HepG2 (cell line): ENCODE measurements around the gene ST6GALNAC2. TPM values are rescaled to one million over a fixed set of nuclear protein-coding genes. Genes with fewer than 3 reads are reported as not detected.
A peak's percentile ranks its signal among the peaks of the same experiment; 100 is the strongest.

ENCODE experiments used
- BORCS8-MEF2B ChIP-seq: sonication (generic); formaldehyde crosslinking; IDR thresholded peaks from 2 replicates; pipeline ENCODE4 v1.8.0; 2022; ENCODE audit warnings: mild to moderate bottlenecking, missing genetic modification reagents
- CCAR2 ChIP-seq: fragments of 200-400 bp; formaldehyde crosslinking; optimal IDR thresholded peaks from 2 replicates; pipeline ENCODE3; 2018; ENCODE audit warnings: low read depth, mild to moderate bottlenecking, low read length, moderate library complexity
- CEBPG ChIP-seq: IDR thresholded peaks from 2 replicates; pipeline ENCODE4 v1.6.1; 2016
- EEA1 ChIP-seq: sonication (generic); formaldehyde crosslinking; IDR thresholded peaks from 2 replicates; pipeline ENCODE4 v1.5.1; 2020; ENCODE audit warnings: mild to moderate bottlenecking, missing genetic modification reagents, borderline replicate concordance
- ELK4 ChIP-seq: sonication (generic); formaldehyde crosslinking; IDR thresholded peaks from 2 replicates; pipeline ENCODE4 v1.9.0; 2021; ENCODE audit warnings: missing genetic modification reagents, borderline replicate concordance
- FOXO1 ChIP-seq: sonication (generic); formaldehyde crosslinking; IDR thresholded peaks from 2 replicates; pipeline ENCODE4 v1.4.0; 2020; ENCODE audit warnings: missing genetic modification reagents
- HNF1B ChIP-seq: sonication (generic); formaldehyde crosslinking; IDR thresholded peaks from 2 replicates; pipeline ENCODE4 v1.5.1; 2020; ENCODE audit warnings: mild to moderate bottlenecking, moderate library complexity, missing genetic modification reagents
- HOXA3 ChIP-seq: sonication (generic); formaldehyde crosslinking; IDR thresholded peaks from 2 replicates; pipeline ENCODE4 v1.5.0; 2020; ENCODE audit warnings: missing genetic modification reagents
- KLF11 ChIP-seq: IDR thresholded peaks from 2 replicates; pipeline ENCODE4 v1.6.1; 2016; ENCODE audit warnings: missing compliant biosample characterization
- MTF1 ChIP-seq: sonication (generic); formaldehyde crosslinking; IDR thresholded peaks from 2 replicates; pipeline ENCODE4 v1.5.0; 2020; ENCODE audit warnings: missing genetic modification reagents
- NR2F2 ChIP-seq: IDR thresholded peaks from 2 replicates; pipeline ENCODE4 v1.6.1; 2012; ENCODE audit warnings: low read depth, inconsistent platforms, borderline replicate concordance
- PBX2 ChIP-seq: IDR thresholded peaks from 2 replicates; pipeline ENCODE4 v1.6.1; 2016; ENCODE audit warnings: control low read depth
- SAFB2 ChIP-seq: sonication (generic); formaldehyde crosslinking; IDR thresholded peaks from 2 replicates; pipeline ENCODE4 v1.5.1; 2020; ENCODE audit warnings: missing genetic modification reagents, low read depth, mild to moderate bottlenecking, borderline replicate concordance
- SOX6 ChIP-seq, 2 experiments: fragments of 450-650 bp in 1 of 2; sonication (generic) in 1 of 2; formaldehyde crosslinking in 1 of 2; IDR thresholded peaks; 2 replicates each; pipeline versions ENCODE4 v1.4.0 to v1.6.1; 2017 to 2020; ENCODE audit warnings: antibody characterized with exemption in 1 of 2, mild to moderate bottlenecking in 1 of 2, missing genetic modification reagents in 1 of 2
- SRY ChIP-seq: sonication (generic); formaldehyde crosslinking; IDR thresholded peaks from 2 replicates; pipeline ENCODE4 v1.8.0; 2022; ENCODE audit warnings: mild to moderate bottlenecking, missing genetic modification reagents
- TFE3 ChIP-seq: IDR thresholded peaks from 2 replicates; pipeline ENCODE4 v1.6.1; 2016
- ZFP36 ChIP-seq: fragments of 150-350 bp; IDR thresholded peaks from 2 replicates; pipeline ENCODE4 v1.6.1; 2018; ENCODE audit warnings: borderline replicate concordance, low read length, low read depth; ENCODE audit not compliant: partially characterized antibody
- ZNF24 ChIP-seq: fragments of 450-650 bp; IDR thresholded peaks from 2 replicates; pipeline ENCODE4 v1.6.1; 2017; ENCODE audit warnings: antibody characterized with exemption, mild to moderate bottlenecking
- ZNF446 ChIP-seq: sonication (generic); formaldehyde crosslinking; IDR thresholded peaks from 2 replicates; pipeline ENCODE4 v1.5.0; 2020; ENCODE audit warnings: mild to moderate bottlenecking, missing genetic modification reagents
- ZNF878 ChIP-seq: sonication (generic); formaldehyde crosslinking; IDR thresholded peaks from 2 replicates; pipeline ENCODE4 v1.8.1; 2023; ENCODE audit warnings: mild to moderate bottlenecking, missing genetic modification reagents, moderate library complexity
- ZSCAN12 ChIP-seq: sonication (generic); formaldehyde crosslinking; IDR thresholded peaks from 2 replicates; pipeline ENCODE4 v1.9.0; 2021; ENCODE audit warnings: mild to moderate bottlenecking, missing genetic modification reagents
- polyA plus RNA-seq, 8 experiments: library from polyadenylated mRNA; depleted of rRNA in 3 of 8; stranded (reverse) in 7 of 8; unstranded in 1 of 8; fragments of >200 nt; fragmentation: Illumina TruSeq in 4 of 8; extraction: Trizol in 4 of 8; gene quantifications; 2 replicates each; pipeline versions ENCODE4 v1.2.1 to v1.2.3, GENCODE V29; 2011 to 2016; ENCODE audit warnings: low read depth in 4 of 8, missing spikeins in 1 of 8, mixed read lengths in 1 of 8; ENCODE audit not compliant: insufficient read depth in 1 of 8
- total RNA-seq, 5 experiments: library from RNA; depleted of rRNA; stranded (reverse); fragments of >200 nt; fragmentation: Illumina TruSeq; extraction: Trizol; gene quantifications; 2 replicates each; pipeline ENCODE4 v1.2.3, GENCODE V29; 2016; ENCODE audit warnings: low read depth in 1 of 5

ST6GALNAC2 gene
- total and polyA plus RNA-seq, 2 of the 13 experiments (the other 11 are each of a cell fraction or from before 2014, with no cell fraction given) = 0.12 to 0.49 TPM

GRCh38 chr17:76532072-76532651 lies 53.5 kb downstream of the ST6GALNAC2 start (continued):
- TF ChIP-seq SOX6 (IDR thresholded peaks at IDR 0.05) (no peak), SOX6 (CRISPR knock-in tag; IDR thresholded peaks at IDR 0.05) (peak; percentile 33; the same call in 1 of the 2 replicates), ZNF878 (CRISPR knock-in tag) (no peak), TFE3 (no peak), NR2F2 (peak; percentile 72; the same call in 1 of the 2 replicates), ZNF24 (no peak), PBX2 (CRISPR knock-in tag) (no peak), ZSCAN12 (no peak), SRY (CRISPR knock-in tag) (no peak), ZNF446 (CRISPR knock-in tag) (no peak), MTF1 (CRISPR knock-in tag) (no peak), ELK4 (CRISPR knock-in tag) (no peak), ZFP36 (peak; percentile 36), SAFB2 (0 out of 2 replicates have a peak, but pooled peaks have one; percentile 19), CCAR2 (no peak), FOXO1 (CRISPR knock-in tag) (no peak), HNF1B (CRISPR knock-in tag) (no peak), BORCS8-MEF2B (no peak), EEA1 (CRISPR knock-in tag) (no peak), HOXA3 (CRISPR knock-in tag) (no peak), KLF11 (CRISPR knock-in tag) (no peak), CEBPG (CRISPR knock-in tag) (0 out of 2 replicates have a peak, but pooled peaks have one; percentile 23)
